Mucosa of stomach (tissue), 1 donor: Measurements from ENCODE around the gene TRPV4.

ENCODE experiments used
- H3K27me3 ChIP-seq: one replicate; pipeline ENCODE4 v1.7.0; 2013; ENCODE audit warnings: mild to moderate bottlenecking, low read length; ENCODE audit not compliant: control insufficient read depth, insufficient read depth
- H3K36me3 ChIP-seq: one replicate; pipeline ENCODE4 v1.7.0; 2013; ENCODE audit warnings: low read length; ENCODE audit not compliant: control insufficient read depth, insufficient read depth
- H3K4me1 ChIP-seq: one replicate; pipeline ENCODE4 v1.7.0; 2013; ENCODE audit warnings: mild to moderate bottlenecking, low read length; ENCODE audit not compliant: control insufficient read depth, insufficient read depth
- H3K4me3 ChIP-seq: one replicate; pipeline ENCODE4 v1.7.0; 2013; ENCODE audit warnings: low read length
- H3K9ac ChIP-seq: one replicate; pipeline ENCODE4 v1.7.0; 2013; ENCODE audit warnings: mild to moderate bottlenecking, low read length, moderate library complexity
- H3K9me3 ChIP-seq: one replicate; pipeline ENCODE4 v1.7.0; 2013; ENCODE audit warnings: mild to moderate bottlenecking, low read length, moderate library complexity; ENCODE audit not compliant: control insufficient read depth
- donor health status: Pancreatic carcinoma.

TRPV4 gene

DNA sequence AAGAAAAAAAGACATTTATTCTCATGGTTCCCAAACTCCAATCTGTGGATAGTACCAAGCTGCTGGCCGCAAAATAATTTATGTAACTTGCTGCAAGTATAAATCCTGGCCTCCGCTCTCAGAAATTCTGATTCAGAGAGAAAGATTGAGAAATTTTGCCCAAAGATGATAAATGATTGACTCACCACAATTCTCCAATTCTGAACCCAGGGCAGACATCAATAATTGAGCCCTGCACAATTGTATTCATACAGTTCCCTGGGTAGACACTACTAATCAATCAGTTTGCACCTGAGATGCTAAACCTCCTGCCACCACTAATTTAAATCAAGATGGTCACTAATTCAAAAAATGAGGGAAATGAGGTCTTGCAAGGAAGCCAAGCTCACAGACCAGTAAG, 38.2 kb downstream of the TRPV4 start:
- H3K4me3 ChIP-seq = no peak overlapping the region
- no peaks in the 10 kb centered on the region for H3K9me3 ChIP-seq
- no peak overlapping the region for H3K9ac ChIP-seq
- no peaks in the 10 kb centered on the region for H3K36me3 ChIP-seq
- H3K27me3 ChIP-seq = no peaks in the 10 kb centered on the region
- H3K4me1 ChIP-seq = no peaks in the 10 kb centered on the region

- H3K4me1 ChIP-seq = no peaks in the 10 kb centered on the region
- no peak overlapping the region for H3K9ac ChIP-seq
- no peaks in the 10 kb centered on the region for H3K27me3 ChIP-seq
- no peak overlapping the region for H3K4me3 ChIP-seq
- H3K36me3 ChIP-seq = no peaks in the 10 kb centered on the region
- no peaks in the 10 kb centered on the region for H3K9me3 ChIP-seq
These were observed 39.2 kb downstream of the TRPV4 start for GRCh38 chr12:109793826-109794501.

- H3K4me1 ChIP-seq = no peaks in the 10 kb centered on the region
- H3K27me3 ChIP-seq = no peaks in the 10 kb centered on the region
- no peaks in the 10 kb centered on the region for H3K9me3 ChIP-seq
- no peak overlapping the region for H3K9ac ChIP-seq
- no peaks in the 10 kb centered on the region for H3K36me3 ChIP-seq
- no peak overlapping the region for H3K4me3 ChIP-seq
These were observed 39.8 kb downstream of the TRPV4 start for GRCh38 chr12:109793411-109793810.

GRCh38 chr12:109792992-109793391, 40.2 kb downstream of the TRPV4 start:
- H3K27me3 ChIP-seq = no peaks in the 10 kb centered on the region
- no peak overlapping the region for H3K4me3 ChIP-seq
- H3K36me3 ChIP-seq = no peaks in the 10 kb centered on the region
- no peaks in the 10 kb centered on the region for H3K9me3 ChIP-seq
- no peaks in the 10 kb centered on the region for H3K4me1 ChIP-seq
- H3K9ac ChIP-seq = no peak overlapping the region

GRCh38 chr12:109789526-109790048, 43.6 kb downstream of the TRPV4 start:
- H3K4me1 ChIP-seq = no peaks in the 10 kb centered on the region
- H3K27me3 ChIP-seq = no peaks in the 10 kb centered on the region
- H3K9me3 ChIP-seq = no peaks in the 10 kb centered on the region
- H3K36me3 ChIP-seq = no peaks in the 10 kb centered on the region
- H3K4me3 ChIP-seq = no peak overlapping the region
- H3K9ac ChIP-seq = no peak overlapping the region

GRCh38 chr12:109786799-109787198, 46.4 kb downstream of the TRPV4 start:
- Histone ChIP-seq H3K4me1 (no peaks in the 10 kb centered on the region), H3K36me3 (no peaks in the 10 kb centered on the region), H3K9ac (no peak overlapping the region), H3K9me3 (no peaks in the 10 kb centered on the region), H3K27me3 (no peaks in the 10 kb centered on the region), H3K4me3 (no peak overlapping the region)

DNA sequence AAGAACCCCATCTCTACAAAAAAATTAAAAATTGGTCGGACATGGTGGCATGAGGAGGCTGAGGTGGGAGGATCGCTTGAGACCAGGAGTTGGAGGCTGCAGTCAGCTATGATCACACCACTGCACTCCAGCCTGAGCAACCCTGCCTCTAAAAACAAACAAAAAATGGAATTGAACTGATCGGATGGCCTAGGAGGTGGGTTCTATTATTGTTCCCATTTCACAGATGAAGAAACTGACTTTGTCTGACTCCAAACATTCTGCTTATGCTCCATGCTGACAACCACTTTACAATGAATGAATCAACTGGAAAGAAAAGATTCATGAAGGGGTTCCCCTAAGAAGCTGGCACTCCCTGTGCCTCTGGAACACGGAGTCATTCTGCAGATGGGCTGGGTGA, 47.3 kb downstream of the TRPV4 start:
- Histone ChIP-seq H3K9ac (no peak overlapping the region), H3K36me3 (no peaks in the 10 kb centered on the region), H3K4me1 (no peaks in the 10 kb centered on the region), H3K27me3 (no peaks in the 10 kb centered on the region), H3K4me3 (no peak overlapping the region), H3K9me3 (no peaks in the 10 kb centered on the region)

DNA sequence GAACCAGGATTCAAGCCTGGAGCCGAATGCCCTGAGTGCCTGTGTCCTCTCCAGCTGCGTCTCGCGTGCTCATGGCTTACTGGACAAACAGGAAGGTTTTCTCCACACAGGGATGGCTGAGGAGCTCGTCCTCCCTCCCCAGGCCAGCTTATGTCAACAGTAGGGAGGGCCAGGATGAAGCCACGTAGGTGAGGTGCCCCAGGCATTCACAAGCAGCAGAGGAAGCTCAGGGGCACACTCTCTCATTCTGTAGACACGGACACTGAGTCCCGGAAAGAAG, 49.3 kb downstream of the TRPV4 start:
- no peaks in the 10 kb centered on the region for H3K27me3 ChIP-seq
- no peaks in the 10 kb centered on the region for H3K4me1 ChIP-seq
- H3K9ac ChIP-seq = no peak overlapping the region
- H3K36me3 ChIP-seq = no peaks in the 10 kb centered on the region
- H3K4me3 ChIP-seq = no peak overlapping the region
- no peaks in the 10 kb centered on the region for H3K9me3 ChIP-seq

DNA sequence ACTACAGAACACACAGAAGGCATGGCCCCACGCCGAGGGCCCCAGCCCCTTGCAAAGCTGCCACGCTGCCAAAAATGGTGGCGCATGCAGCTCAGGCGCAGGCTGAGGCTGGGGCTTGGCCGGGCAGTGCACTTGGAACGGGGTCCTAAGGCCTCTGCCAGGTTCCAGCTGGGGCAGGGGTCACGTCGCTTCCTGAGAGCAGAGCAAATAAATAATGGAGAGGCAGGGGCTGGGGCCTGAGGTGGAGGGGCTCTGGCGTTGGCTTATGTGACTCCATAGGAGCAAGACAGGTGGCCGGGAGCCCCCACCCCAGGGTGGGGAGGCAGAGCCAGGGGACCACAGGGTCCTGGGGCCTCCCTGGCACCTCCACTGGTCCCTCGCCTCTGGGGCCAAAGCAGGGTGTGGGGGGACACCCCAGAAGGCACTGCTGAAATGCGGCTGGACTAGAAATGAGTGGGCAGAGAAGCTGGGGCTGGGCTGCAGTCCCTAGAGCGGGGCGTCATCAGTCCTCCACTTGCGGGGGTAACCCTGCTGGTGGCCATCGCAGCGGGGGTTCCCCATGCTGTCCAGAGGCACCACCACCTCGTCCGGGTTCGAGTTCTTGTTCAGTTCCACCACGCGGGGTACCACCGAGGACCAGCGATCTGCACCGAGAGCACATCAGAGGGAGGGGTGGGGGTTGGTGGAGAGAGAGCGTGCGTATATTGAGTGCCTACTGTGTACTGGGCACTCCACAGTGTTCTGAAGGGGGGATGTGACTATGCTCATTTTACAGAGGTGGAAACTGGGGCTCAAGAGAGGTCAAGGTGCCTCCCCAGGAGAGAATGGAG, 49.8 kb downstream of the TRPV4 start:
- Histone ChIP-seq H3K36me3 (no peaks in the 10 kb centered on the region), H3K9me3 (no peaks in the 10 kb centered on the region), H3K4me3 (no peak overlapping the region), H3K9ac (no peak overlapping the region), H3K27me3 (no peaks in the 10 kb centered on the region), H3K4me1 (no peaks in the 10 kb centered on the region)

DNA sequence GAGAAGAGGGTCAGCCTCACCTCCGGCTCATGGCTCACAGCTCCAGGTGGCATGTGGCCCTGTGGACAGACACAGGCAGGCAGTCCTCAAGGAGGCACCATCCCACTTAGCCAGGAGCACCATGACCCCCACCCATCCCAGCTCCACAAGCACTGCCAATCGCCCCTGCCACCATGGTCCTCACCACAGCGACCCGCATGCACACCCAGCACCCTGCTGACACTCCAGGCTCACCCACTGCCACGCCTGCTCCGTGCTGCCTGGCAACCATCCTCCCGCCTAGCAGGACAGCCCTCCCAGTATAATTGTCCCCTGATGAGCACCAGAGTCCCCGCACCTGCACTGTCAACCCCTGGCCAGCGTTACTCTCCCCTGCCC, 50.9 kb downstream of the TRPV4 start:
- no peaks in the 10 kb centered on the region for H3K9me3 ChIP-seq
- H3K9ac ChIP-seq = no peak overlapping the region
- no peaks in the 10 kb centered on the region for H3K36me3 ChIP-seq
- H3K27me3 ChIP-seq = no peaks in the 10 kb centered on the region
- no peaks in the 10 kb centered on the region for H3K4me1 ChIP-seq
- H3K4me3 ChIP-seq = no peak overlapping the region

- Histone ChIP-seq H3K4me3 (no peak overlapping the region), H3K9ac (no peak overlapping the region), H3K27me3 (no peaks in the 10 kb centered on the region), H3K4me1 (no peaks in the 10 kb centered on the region), H3K9me3 (no peaks in the 10 kb centered on the region), H3K36me3 (no peaks in the 10 kb centered on the region)
These were observed 51.4 kb downstream of the TRPV4 start for GRCh38 chr12:109781668-109782325.

DNA sequence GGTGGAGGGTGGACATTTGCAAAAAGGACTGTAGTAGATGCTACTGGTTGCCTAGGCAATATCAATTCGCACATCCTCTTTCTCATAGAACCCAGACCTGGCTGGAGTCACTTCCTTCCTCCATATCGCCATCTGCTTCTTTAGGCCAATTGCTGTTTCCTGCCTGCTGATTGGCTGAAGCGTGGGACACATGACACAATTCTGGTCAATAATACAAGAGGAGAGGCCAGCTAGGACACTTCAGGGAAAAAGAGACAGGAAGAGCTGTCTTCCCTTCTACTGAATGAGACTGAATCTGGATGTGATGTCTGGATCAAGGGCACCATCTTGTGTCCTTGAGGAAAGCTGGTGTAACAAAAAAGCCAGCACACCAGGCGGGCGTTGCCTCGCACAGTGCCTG, 53.8 kb downstream of the TRPV4 start:
- H3K9ac ChIP-seq = no peak overlapping the region

More for the DNA sequence above, 53.8 kb downstream of the TRPV4 start:
- Histone ChIP-seq H3K4me3 (no peak overlapping the region), H3K36me3 (no peaks in the 10 kb centered on the region), H3K4me1 (no peaks in the 10 kb centered on the region), H3K27me3 (no peaks in the 10 kb centered on the region), H3K9me3 (no peaks in the 10 kb centered on the region)
